OCI-LY1 (cell line): Measurements from ENCODE around the gene CXADR.

Experiments
- EZH2 ChIP-seq: fragments of 200-600 bp; sonication (generic), shearing (Covaris generic); IDR thresholded peaks from 2 replicates; pipeline ENCODE4 v1.8.0; 2017; ENCODE audit warnings: borderline replicate concordance, mixed run types, mild to moderate bottlenecking, antibody characterized with exemption, low read length, moderate library complexity, mixed read lengths
- TF ChIP-seq, protein P1 (sequence below): fragments of 200-600 bp; sonication (generic), shearing (Covaris generic); IDR thresholded peaks from 2 replicates; pipeline ENCODE4 v1.5.1; 2017; ENCODE audit warnings: mild to moderate bottlenecking, antibody characterized with exemption, low read length, moderate library complexity, mixed read lengths

DNA sequence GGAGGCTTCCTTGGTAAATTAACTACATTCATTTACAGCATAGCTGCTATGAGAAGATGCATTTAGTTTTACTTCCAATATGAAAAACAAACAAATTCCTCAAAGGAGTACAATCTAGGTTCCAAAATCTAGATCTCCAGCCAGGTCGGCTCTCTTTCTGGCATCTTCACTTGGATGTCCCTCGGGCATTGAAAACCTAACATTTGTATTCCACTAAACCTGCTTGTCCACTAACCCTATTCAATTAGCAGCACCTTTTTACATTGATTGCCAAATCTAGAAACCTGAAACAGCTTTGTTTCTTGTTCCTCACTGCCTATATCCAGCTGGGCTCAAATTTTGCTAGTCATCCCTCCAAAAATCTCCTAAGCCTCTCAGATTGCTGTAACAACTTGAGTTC is 14.3 kb upstream of the CXADR start:
- TF ChIP-seq, protein P1, sequence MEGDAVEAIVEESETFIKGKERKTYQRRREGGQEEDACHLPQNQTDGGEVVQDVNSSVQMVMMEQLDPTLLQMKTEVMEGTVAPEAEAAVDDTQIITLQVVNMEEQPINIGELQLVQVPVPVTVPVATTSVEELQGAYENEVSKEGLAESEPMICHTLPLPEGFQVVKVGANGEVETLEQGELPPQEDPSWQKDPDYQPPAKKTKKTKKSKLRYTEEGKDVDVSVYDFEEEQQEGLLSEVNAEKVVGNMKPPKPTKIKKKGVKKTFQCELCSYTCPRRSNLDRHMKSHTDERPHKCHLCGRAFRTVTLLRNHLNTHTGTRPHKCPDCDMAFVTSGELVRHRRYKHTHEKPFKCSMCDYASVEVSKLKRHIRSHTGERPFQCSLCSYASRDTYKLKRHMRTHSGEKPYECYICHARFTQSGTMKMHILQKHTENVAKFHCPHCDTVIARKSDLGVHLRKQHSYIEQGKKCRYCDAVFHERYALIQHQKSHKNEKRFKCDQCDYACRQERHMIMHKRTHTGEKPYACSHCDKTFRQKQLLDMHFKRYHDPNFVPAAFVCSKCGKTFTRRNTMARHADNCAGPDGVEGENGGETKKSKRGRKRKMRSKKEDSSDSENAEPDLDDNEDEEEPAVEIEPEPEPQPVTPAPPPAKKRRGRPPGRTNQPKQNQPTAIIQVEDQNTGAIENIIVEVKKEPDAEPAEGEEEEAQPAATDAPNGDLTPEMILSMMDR: no peak
- TF ChIP-seq EZH2: no peak
